Fibroblast of mammary gland (primary cell): ENCODE measurements around the gene ELL3.
A peak's percentile ranks its signal among the peaks of the same experiment; 100 is the strongest.
"Not testable (repeated sequence)": the region's sequence is repeated elsewhere in the genome, so short reads cannot be mapped to it uniquely, and the experiment has no call there.

Experiments
- DNase-seq: peaks from one replicate; pipeline ENCODE4 v3.0.0-alpha.2; 2010; ENCODE audit warnings: low read depth
- H3K4me3 ChIP-seq: 2 replicates; pipeline ENCODE4 v1.5.1; 2011; ENCODE audit warnings: low read depth, mild to moderate bottlenecking, low read length, moderate library complexity; ENCODE audit not compliant: control insufficient read depth
- TF ChIP-seq, protein P1 (sequence below): conservative IDR thresholded peaks from 2 replicates; pipeline ENCODE4 v1.5.1; 2011; ENCODE audit warnings: low read depth, low read length, inconsistent platforms; ENCODE audit not compliant: control insufficient read depth, insufficient read depth

Gene ELL3

GRCh38 chr15:43748376-43748775 is 28.4 kb downstream of the ELL3 start:
- H3K4me3 ChIP-seq = peak overlapping the region; percentile 73
- TF ChIP-seq, protein P1, sequence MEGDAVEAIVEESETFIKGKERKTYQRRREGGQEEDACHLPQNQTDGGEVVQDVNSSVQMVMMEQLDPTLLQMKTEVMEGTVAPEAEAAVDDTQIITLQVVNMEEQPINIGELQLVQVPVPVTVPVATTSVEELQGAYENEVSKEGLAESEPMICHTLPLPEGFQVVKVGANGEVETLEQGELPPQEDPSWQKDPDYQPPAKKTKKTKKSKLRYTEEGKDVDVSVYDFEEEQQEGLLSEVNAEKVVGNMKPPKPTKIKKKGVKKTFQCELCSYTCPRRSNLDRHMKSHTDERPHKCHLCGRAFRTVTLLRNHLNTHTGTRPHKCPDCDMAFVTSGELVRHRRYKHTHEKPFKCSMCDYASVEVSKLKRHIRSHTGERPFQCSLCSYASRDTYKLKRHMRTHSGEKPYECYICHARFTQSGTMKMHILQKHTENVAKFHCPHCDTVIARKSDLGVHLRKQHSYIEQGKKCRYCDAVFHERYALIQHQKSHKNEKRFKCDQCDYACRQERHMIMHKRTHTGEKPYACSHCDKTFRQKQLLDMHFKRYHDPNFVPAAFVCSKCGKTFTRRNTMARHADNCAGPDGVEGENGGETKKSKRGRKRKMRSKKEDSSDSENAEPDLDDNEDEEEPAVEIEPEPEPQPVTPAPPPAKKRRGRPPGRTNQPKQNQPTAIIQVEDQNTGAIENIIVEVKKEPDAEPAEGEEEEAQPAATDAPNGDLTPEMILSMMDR = no peak
- DNase-seq = peak; percentile 66

- peak; percentile 43 for DNase-seq
- peak overlapping the region; percentile 73 for H3K4me3 ChIP-seq
Measured at GRCh38 chr15:43746903-43747309, 29.9 kb downstream of the ELL3 start.

GRCh38 chr15:43746245-43746902 is 30.4 kb downstream of the ELL3 start, which contains the start of gene PDIA3:
Gene PDIA3 (plus strand): TSS chr15:43746438. CDS start chr15:43746540, 102 bp downstream.
- peak within 1 kb of the TSS; percentile 73 for H3K4me3 ChIP-seq
- peak; percentile 84 for DNase-seq

DNA sequence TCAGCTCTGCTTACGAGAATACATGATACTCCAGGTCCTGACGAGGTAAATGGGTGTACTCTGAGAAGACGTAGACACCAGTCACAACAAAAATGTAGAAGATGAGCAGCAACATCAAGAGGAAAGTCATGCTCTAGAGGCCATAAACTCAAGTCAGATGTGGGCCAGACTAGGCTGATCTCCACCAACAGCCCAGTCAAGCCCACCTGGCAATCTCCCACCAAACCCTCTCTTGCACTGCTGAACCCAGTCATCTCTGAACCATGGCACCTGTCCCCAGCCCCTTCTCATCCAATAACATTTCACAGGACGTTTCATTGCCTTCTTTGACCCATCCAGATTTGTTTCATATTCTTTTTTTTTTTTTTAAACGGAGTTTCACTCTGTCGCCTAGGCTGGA is 41.4 kb downstream of the ELL3 start:
- no peak overlapping the region for H3K4me3 ChIP-seq

DNA sequence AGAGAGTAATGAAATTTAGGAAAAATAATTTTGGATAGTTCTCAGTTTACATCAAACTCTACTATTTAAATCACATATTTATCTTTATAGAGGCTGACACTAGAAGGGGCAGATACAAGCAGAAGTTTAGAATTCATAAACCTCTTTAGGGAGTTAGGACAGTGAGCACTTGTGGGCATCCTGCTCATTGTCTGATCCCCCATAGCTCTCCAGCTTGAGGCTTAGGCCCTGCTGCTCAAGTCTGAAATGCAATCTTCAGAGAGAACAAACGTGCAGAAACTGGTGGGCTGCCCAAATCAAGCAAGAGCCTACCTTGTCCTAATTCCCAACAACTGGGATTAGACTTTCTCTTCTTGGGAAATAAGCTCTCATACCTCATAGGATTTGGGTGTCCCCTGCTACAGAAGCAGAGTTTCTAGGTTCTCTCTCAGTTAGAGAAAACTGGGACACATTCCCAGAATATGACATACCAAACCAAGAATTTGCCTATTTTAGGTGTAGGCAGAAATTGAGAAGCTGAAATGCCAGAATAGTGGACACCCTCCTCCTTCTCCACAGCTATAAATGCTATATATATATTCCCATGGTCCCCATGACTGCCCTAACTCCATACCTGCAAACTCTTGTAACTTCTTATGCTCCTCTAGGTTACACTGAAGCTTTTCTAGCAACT is 48.6 kb downstream of the ELL3 start:
- DNase-seq = peak; percentile 20
- H3K4me3 ChIP-seq = not testable (repeated sequence)

More for the DNA sequence above, 41.4 kb downstream of the ELL3 start:
- TF ChIP-seq, protein P1 = no peak
- DNase-seq = no peak

DNA sequence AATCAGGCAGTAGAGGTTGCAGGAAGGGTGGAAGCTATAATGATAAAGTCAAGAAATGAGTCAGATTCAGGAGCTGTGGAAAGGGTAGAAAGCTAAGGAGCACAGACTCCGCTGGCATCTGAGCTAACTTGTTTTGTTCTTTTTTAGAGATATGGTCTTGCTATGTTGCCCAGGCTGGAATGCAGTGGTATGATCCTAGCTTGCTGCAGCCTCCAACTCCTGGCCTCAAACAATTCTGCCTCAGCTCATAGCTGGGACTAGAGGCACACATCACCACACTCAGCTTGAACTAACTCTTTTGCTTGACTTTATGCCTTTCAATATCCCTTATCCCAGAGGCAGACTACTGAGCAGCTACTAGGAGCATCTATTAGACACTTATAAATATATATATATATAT is 50.5 kb downstream of the ELL3 start:
- not testable (repeated sequence) for DNase-seq, H3K4me3 ChIP-seq

GRCh38 chr15:43723151-43723550 is 53.6 kb downstream of the ELL3 start:
- no peak overlapping the region for H3K4me3 ChIP-seq
- TF ChIP-seq, protein P1 = no peak
- no peak for DNase-seq
